Measurements from ENCODE around the gene MADD.

GRCh38 chr11:47329987-47330931, 60.3 kb downstream of the MADD start:
- TF ChIP-seq CTCF (IDR thresholded peaks at IDR 0.05), result no peak
- TF ChIP-seq POLR2AphosphoS5 (IDR thresholded peaks at IDR 0.05), result no peak
- no peak for TF ChIP-seq POLR2A (IDR thresholded peaks at IDR 0.05)
